Bone marrow (tissue), 2 donors: ENCODE data around the gene SPACA7.

Source experiments
- DNase-seq, 2 donors: peaks; one replicate each; lab custom pipeline; 2025; lab: John Stamatoyannopoulos, UW

SPACA7 gene

GRCh38 chr13:112448621-112449544 is 72.7 kb downstream of the SPACA7 start:
- DNase-seq = no peak

GRCh38 chr13:112449545-112449930 is 73.4 kb downstream of the SPACA7 start:
- no peak for DNase-seq

GRCh38 chr13:112450118-112450903 is 74.2 kb downstream of the SPACA7 start:
- no peak for DNase-seq

GRCh38 chr13:112450904-112451240 is 74.7 kb downstream of the SPACA7 start:
- DNase-seq = no peak

- DNase-seq = no peak
These were observed 75.6 kb downstream of the SPACA7 start for GRCh38 chr13:112451512-112452379.

- DNase-seq = no peak
These were observed 76.4 kb downstream of the SPACA7 start for GRCh38 chr13:112452380-112453206.

GRCh38 chr13:112453207-112453829 is 77.2 kb downstream of the SPACA7 start:
- DNase-seq = no peak

- no peak for DNase-seq
These were observed 77.9 kb downstream of the SPACA7 start for GRCh38 chr13:112453874-112454647.

GRCh38 chr13:112454648-112455334 is 78.6 kb downstream of the SPACA7 start:
- no peak for DNase-seq

- DNase-seq = no peak
These were observed 79.4 kb downstream of the SPACA7 start for GRCh38 chr13:112455476-112456059.

- no peak for DNase-seq
These were observed 80.2 kb downstream of the SPACA7 start for GRCh38 chr13:112456138-112457056.

GRCh38 chr13:112457081-112457480 is 80.9 kb downstream of the SPACA7 start:
- no peak for DNase-seq

GRCh38 chr13:112457485-112457884 is 81.3 kb downstream of the SPACA7 start:
- no peak for DNase-seq

GRCh38 chr13:112462408-112462807 is 86.3 kb downstream of the SPACA7 start:
- DNase-seq = no peak

- no peak for DNase-seq
These were observed 88.6 kb downstream of the SPACA7 start for GRCh38 chr13:112464720-112465119.

- DNase-seq = no peak
These were observed 89.3 kb downstream of the SPACA7 start for GRCh38 chr13:112465251-112466131.
